HG02938 (cell line): ENCODE data around the gene TTLL8.

Source experiments
- ATAC-seq: cut with Tn5 transposase; IDR thresholded peaks from one replicate; pipeline ENCODE4 v1.9.1; 2021; ENCODE audit warnings: mild to moderate bottlenecking, moderate library complexity; ENCODE audit not compliant: unreplicated experiment

The TTLL8 gene

DNA sequence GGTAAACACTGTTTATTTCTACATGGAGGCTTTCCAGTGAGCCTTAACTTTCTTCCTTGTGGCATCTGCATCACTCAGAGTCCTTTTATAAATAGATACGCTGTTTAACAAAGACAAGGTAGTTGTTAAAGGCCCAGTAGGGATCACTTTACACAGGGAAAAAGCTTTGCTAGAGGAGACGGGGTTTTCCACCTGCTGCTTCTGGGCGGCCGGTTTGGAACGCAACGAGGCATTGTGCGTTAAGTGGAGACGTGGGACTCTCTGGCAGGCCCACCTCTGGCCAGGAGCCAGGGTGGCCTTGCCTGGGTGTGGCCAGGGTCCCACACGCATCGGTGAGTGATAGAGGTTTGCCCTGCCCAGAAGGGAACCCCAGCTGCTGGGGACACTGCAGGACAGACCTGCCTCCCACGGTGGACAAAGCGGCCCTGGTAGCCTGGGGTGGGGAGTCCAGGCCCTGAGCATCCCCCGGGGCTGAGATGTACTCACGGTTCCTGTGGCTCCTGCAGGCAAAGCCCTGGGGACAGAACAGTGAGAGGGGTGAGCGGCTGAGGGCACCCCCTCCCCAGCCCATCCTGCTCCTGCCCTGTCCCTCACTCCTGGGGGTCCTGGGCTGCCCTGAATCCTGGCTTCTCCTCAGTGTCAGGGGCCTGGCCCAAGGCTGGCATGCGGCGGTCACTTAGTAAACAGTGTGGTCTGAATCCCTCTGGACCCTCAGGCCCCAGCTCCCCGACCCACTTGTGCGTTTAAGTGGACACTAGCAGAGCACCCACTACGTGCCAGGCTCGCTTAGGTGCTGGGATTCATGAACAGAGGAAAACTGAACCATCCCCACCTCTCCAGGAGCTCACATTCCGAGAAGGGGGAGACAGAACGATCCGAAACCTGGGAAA is 49.7 kb downstream of the TTLL8 start:
- no peak for ATAC-seq

DNA sequence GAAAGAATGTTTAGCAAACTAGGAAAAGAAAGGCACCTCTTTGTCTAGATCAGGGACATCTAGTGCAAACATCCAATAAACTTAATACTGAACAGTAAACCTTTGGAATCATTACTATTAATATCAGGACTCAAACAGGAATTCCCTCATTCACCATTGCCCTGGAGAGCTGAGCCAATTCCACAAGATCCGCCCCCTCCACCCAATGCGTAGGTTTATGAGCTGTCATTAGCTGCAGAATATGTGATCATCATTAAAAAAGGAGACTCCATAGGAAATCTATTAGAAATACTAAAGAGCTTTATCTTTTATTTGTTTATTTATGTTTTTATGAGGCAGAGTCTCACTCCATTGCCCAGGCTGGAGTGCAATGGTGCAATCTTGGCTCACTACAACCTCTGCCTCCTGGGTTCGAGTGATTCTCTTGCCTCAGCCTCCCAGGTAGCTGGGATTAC is 51.0 kb downstream of the TTLL8 start:
- no peak for ATAC-seq

DNA sequence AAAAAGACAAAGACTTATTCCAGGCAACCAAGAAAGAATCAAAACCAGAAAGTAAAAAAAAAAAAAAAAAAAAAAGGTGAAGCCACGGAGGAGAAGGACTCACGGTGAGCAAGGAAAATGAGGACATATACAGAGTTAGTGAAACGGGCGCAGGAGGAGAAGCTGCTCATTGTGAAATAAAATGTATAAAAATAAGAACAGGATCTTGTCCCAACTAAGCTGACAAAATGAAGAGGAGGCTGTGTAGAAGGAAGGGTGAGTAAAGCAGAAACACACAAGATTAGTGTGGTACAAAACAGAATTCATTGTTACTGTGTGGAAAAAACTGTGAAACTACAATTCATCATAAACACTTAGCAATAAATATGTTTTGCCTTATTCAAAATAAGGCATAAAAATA is 53.2 kb downstream of the TTLL8 start:
- ATAC-seq: no peak

DNA sequence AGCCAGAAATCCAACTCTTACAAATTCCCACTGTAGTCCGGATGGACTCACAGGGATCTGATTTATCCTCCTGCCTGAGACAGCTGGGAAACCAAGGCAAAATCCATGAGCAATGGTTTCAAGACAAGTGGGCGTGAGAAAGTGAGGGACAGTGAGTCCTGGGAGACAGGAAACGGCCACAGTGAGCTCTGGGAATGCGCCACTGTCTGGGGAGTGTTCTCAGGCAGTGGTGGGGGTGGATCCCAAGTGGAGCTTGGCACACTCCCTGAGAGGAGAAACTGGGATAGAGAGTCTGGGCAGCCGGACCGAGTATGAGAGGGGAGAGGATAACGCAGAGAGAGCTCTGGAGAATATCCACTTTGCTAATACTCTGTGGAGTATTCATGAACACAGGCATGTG is 55.3 kb downstream of the TTLL8 start:
- no peak for ATAC-seq

DNA sequence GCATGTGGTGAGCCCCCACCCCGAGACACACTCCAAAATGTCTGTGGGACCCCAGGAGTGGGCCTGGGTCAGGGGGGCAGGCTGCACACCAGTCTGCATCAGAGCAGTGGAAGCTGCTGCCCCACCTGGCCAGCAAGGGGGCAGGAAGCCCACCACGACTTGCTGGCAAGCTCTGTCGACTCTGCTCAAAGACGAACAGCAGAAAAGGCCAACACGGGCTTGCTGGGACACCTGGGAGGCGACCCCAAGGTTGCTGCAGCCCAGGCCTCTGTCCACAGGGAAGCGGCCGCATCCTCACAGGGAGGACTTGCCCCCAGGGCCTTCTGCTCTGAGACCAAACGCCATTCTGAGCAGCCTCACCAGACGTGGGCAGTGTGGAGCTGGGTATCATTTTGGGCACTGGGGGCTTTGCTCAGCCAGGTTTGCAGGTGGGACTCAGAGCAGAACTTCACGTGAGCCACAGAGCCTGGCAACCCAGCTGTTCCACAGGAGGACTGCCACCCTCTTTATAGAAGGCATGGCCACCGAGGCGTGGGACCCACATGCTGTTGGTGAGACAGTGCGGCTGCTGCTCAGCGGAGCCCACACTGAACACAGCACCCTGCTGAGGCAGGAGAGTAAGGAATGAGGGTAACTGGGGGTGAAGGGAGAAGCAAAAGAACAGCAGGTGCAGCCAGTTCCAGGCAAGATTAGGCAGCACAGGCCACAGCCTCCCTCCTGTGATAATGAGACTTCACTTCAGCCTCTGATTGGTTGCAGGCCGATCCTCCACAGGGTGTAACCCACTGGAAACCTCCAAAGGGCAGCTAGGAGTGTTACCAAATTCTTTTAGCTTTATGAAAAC is 56.5 kb downstream of the TTLL8 start:
- no peak for ATAC-seq

DNA sequence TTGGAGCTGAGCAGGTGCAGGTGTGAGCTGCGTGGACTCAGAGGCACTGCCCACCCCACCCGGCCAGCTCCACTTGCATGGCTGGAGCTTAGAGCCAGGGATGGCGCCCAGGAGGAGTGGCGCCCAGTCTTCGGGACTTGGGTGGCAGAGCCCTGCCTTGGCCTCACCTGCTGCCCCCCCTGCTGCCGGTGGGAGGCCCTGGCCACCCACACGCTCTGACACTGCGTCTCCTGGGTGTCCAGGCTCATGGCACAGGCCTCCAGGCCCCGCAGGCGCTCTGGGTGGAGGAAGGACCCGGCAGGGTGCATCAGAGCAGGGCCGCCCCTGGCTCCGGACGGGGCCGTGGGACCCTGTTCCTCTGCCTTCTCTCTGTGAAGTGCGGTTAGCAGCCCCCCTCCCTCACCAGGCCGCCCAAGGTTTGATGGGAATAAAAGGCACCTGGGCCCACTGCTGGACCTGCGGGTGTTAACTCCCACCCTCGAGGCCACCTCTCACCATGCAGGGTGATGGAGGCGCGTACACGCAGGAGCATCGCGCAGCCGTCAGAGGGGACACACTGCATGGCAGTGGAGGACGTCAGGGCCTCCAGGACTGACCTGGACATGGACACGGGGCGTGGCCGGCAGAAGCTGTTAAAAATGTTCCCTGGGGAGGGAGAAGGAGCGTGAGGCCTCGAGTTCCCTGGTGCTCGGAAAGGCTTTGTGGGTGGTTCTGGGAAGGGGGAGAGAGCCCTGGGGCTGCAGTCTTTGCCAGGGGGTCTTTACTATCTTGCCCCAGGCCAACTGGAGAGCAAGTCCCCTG is 57.3 kb downstream of the TTLL8 start:
- no peak for ATAC-seq

DNA sequence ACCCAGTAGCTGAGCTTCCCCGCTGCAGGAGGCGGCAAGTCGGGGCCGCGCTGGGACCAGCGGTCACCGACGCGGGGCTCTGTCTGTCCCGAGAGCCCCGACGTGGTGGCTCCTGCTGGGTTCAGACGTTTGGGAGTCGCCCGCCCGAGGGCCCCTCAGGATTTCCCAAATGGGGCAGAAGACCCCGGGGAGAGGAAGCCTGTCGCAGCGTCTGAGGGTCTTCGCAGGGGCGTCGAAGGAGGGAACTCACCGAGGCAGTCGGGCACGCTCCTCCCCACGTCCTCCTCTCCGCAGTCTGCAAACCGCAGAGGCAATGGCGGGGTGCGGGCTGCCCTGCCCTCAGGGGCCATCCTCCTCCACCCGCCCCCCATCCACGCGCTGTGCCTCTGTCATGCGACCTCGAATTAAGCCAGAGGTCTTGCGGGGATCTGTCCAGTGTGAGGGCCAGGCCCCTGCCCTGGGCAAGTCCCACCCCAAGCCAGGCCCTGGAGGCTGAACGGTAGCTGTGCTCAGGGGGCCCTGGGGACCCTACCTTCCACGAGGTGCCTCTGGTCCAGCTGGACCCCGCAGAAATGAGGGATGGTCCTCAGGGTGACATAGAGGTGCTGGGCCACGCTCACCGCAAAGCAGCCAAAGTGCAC is 58.0 kb downstream of the TTLL8 start:
- no peak for ATAC-seq

DNA sequence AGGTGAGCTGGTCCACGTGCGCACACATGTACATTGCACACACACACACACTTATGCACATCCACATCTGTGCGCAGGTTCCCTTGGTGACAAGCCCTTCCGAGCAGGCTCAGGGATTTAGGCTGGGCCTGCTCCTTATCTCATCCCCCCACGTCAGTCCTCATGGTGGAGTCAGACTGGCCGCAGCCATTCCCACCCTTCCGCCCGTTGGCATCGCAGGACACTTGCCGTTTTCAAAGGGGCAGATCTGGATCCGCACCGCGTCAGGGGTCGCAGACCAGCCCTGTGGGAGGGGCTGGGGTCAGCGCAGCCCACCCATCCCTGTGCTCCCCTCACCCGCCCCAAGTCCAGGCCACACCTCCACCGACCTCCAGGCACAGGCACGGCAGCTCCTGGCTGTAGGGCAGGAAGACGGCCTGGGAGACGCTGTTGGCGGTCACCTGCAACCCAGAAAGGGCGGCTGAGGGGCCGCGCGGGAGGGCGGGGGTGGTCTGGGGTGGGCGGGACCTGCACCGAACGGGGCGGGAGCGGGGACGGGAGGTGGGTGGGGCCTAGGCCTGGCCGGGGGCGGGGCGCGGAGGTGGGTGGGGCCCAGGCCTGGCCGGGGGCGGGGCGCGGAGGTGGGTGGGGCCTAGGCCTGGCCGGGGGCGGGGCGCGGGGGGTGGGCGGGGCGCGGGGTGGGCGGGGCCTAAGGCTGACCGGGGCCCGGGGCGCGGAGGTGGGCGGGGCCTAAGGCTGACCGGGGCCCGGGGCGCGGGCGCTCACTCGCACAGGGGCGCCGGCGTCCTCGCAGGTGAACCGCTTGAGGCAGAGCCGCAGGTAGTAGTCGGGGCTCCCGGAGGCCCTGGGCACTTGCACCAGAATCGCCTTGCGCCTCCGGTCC is 58.8 kb downstream of the TTLL8 start:
- ATAC-seq: no peak

DNA sequence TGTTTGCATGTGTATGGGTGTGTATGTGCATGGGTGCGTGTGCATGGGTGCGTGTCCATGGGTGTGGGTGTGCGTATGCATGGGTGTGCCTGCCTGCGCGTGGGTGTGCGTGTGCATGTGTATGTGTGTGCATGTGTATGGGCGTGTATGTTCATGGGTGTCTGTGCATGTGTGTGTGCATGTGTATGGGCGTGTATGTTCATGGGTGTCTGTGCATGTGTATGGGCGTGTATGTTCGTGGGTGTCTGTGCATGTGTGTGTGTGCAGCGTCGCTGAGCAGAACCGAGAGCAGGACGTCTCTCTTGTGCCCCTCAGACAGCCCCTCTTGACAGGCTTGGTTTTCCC is 59.4 kb downstream of the TTLL8 start:
- no peak for ATAC-seq

DNA sequence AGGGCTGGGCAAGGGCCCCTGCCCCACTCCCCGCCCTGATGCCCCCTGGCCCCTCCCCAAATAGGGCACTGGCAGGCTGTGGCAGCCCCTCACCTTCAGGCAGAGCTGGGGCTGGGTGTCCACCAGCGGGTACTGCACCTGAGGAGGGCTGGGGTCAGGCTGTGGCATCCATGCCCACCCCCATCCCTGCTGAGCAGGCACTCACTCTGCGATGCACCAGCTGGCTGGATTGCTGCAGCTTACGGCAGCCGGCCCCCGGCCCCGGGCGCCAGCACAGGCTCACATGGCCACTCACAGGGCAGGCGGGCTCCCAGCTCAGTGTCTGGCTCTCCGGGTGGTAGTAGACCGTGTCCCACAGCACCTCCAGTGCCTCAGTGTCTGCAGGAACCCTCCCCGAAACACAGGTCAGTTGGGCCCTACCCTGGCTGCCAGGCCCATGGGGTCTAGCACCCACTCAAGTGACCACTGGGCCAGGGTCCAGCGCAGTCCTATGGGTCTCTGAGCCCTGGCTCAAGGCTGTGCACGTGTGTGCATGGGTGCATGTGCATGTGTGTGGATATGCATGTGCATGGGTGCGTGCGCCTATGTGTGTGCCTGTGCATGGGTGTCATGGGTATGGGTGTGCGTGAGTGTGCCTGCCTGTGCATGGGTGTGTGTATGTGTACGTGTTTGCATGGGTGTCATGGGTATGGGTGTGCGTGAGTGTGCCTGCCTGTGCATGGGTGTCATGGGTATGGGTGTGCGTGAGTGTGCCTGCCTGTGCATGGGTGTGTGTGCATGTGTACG is 60.0 kb downstream of the TTLL8 start:
- no peak for ATAC-seq

DNA sequence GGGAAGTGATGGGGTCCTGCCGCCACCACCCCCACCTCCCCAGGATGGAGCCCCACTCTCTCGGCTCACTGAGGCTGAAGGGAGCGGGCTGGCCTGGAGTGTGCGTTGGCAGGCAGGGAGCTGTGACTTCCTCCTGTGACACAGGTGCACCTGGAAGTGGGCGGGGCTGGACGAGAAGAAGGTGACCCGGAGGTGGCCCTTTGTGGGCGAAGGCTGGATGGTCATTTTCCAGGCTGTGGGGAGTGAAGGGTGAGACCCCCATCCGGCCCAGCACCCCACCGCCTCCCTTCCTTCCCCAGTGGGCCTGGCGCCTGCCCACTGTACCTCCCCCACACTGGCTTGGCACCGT is 60.9 kb downstream of the TTLL8 start:
- ATAC-seq: no peak

DNA sequence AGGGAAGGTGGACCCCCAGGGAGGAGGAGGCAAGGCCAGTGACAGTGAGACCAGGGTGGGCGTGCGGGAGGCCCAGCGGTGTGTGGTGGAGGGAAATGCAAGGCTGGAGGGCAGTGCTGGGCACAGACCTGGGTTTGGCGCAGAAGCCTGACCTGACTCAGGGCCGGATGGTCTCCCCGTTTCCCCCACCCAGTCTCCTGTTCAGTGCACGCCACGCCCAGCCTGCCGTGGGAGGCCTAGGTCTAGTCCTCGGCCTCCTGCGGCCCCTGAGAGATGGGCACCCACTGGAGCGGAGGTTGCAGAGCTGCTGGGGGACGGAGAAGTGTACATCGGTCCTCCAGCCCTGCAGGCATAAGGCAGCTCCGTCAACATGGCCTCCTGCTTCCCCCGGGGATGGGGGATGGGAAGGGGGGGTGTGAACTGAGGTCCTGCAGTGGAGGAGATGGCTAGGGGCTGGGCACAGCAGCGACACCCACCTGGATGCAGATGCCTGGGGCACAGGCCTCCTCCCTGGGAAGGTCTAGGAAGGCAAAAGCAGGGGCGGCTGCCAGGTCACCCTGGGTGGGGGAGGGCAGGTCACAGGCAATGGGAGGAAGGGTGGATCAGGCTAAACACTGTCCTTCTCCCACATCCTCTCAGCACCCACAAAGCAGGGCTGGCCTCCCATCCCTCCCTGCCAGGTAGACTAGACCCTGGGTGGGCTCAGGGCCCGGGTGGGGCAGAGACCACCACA is 61.4 kb downstream of the TTLL8 start:
- no peak for ATAC-seq

DNA sequence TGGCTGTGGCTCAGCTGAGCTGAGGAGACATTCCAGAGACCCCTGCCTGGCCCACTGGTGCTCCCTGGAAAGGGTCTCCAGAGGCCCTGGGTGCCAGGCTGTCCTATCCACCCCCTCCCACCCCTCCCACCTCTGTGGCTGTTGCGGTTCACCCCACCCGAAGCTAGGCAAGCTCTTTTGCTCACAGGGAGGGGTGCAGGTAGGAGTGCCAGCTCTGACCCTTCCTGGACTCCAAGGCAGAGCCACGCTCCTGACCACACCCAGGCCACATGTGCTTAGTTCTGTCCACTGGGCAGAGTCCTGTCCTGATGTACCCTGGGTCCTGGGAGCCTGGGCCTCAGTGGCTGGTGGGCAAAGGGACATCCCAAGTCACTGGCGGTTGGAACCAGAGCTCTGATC is 62.0 kb downstream of the TTLL8 start:
- no peak for ATAC-seq

DNA sequence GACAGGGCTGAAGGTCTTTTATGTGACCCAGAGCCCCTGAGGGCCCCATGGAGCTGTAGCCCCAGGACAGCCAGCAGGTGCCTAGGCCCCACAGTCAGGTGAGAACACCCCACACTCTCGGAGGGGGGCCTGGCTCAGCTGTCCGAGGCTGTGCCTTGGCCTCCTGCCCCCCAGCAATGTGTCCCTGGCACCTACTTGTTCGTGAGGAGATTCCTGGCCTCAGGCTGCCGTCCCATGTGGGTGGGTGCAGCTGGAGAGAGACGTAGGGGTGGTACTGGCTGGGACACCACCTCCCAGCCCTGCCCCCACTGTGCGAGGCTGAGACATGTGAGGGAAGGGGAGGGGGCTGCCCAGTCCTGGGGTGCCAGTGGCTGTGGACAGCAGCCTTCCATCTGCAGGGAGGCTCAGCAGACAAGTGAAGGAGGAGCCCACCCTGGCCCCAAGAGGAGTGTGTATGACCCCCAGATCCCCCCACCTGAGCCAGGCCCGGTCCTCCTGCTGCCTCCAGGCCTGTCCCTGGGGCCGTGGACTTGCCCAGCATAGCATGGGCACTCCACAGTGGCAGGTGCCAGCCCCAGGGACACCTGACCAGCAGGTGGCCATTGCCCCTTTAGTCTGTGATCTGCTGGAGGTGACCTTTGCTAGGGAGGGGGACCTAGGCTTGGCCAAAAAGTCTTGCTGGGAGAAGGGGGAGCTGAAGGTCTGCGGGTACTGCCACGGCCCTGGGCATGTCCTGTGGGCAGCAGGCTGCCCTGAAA is 62.6 kb downstream of the TTLL8 start:
- ATAC-seq: no peak

DNA sequence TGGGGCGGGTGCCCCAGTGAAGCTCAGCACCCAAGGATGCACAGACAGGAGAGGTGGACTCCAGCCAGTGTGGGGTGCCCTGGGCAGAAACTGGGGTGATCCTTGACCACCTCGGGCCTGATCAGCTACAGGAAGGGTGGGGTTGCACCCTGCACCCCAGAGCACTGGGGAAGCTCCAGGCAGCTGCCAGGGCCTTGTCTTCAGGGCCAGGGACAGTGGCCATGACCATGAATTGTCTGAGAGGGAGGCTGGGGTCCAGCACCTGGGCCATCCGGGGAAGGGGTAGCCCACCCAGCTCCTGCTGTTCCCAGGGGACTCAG is 63.1 kb downstream of the TTLL8 start:
- ATAC-seq: no peak

DNA sequence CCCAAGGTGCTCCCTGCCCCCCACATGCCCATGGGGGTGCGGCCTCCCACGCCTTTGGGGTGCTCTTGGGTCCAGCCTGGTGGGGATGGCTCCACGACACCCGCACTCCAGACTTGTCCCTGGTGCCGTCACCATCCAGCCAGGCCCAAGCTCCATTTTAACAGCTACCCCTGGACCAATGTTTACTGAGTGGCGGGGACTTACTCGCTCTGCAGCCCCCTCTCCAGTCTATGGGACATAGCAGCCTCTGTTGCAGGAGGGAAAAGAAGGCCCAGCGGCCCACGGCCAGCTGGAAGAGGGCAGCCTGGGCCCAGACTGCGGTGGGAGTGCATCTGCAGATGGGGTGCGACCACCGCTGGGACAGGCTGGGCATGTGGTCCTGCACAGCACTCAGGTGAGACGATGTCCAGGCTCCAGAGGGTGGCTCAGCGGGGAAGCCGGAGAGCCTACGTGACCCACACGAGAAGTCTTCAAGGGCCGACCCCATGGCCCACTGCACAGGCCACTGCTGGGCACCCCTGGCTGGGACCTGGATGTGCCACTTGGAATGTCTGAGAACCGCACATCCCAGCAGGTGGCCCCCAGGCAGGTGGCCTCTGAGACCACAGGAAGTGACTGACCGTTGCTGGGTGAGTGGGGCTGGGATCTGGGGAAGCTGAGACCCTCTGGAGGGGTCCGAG is 63.6 kb downstream of the TTLL8 start:
- ATAC-seq: no peak

DNA sequence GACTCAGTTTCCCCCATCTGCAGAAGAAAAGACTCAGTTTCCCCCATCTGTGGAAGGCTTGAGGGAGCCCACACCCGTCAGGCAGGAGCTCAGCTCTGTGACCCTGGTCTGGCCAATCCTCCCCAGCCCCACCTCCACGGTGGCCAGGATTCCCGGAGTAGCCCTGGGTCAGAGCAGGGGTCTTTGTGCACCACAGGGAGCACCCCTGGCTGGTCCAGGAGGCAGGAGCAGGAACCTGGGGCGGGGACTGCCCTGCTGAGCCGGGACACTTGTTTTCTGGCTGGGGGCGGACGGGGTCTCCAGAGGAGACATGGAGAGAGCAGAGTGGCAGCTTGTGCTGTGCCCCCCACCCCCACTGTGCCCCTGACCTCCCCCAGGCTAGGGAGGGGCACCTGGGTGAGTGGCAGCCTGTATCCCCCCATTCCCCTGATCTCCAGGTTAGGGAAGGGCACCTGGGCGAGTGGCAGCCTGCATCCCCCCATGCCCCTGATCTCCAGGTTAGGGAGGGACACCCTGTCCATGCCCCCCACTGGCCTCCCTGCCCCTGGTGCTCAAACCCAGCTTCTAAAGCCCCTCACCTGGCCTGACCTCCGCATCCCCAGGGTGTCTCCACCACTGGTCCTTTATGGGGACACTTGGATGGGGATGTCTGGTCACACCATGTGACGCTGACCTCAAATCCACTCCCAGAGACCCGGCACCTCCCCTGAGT is 64.3 kb downstream of the TTLL8 start:
- no peak for ATAC-seq
